ENCODE results near the gene SSC5D. TPM values are rescaled to one million over a fixed set of nuclear protein-coding genes. Genes with fewer than 3 reads are reported as not detected.

The SSC5D gene
- total and polyA plus RNA-seq, 2 experiments from 2014 or later = 0.60 to 0.89 TPM

GRCh38 chr19:55452749-55453346 lies 35.4 kb upstream of the SSC5D start:
- peak overlapping the region; percentile 25 for H3K4me3 ChIP-seq

GRCh38 chr19:55453511-55454260 lies 34.5 kb upstream of the SSC5D start:
- Histone ChIP-seq H3K9me3 (ENCODE audit: low read depth) (no peaks in the 10 kb centered on the region), H3K4me1 (ENCODE audit: low read depth) (peaks cover 11% of the 10 kb centered on the region)

More at GRCh38 chr19:55452749-55453346, 35.4 kb upstream of the SSC5D start:
- Histone ChIP-seq H3K9me3 (ENCODE audit: low read depth) (no peaks in the 10 kb centered on the region), H3K36me3 (no peaks in the 10 kb centered on the region), H3K4me1 (ENCODE audit: low read depth) (peaks cover 11% of the 10 kb centered on the region), H3K27me3 (peaks cover 45% of the 10 kb centered on the region), H3K27ac (no peak overlapping the region)
- DNase-seq (ENCODE audit: low read depth in 1 of 2, low spot score in 1 of 2) = peak; percentile 88 to 91
- TF ChIP-seq CTCF (IDR thresholded peaks at IDR 0.05; ENCODE audit: low read depth, low read length) = no peak

GRCh38 chr19:55454787-55455243 lies 33.4 kb upstream of the SSC5D start:
- Histone ChIP-seq H3K36me3 (no peaks in the 10 kb centered on the region), H3K4me3 (no peak overlapping the region), H3K4me1 (ENCODE audit: low read depth) (peaks cover 11% of the 10 kb centered on the region), H3K27ac (no peak overlapping the region), H3K9me3 (ENCODE audit: low read depth) (no peaks in the 10 kb centered on the region), H3K27me3 (peaks cover 25% of the 10 kb centered on the region)
- peak; percentile 75 for TF ChIP-seq CTCF (IDR thresholded peaks at IDR 0.05; ENCODE audit: low read depth, low read length)
- peak; percentile 46 to 54 for DNase-seq (ENCODE audit: low read depth in 1 of 2, low spot score in 1 of 2)

More at GRCh38 chr19:55453511-55454260, 34.5 kb upstream of the SSC5D start:
- Histone ChIP-seq H3K4me3 (no peak overlapping the region), H3K27me3 (peaks cover 36% of the 10 kb centered on the region), H3K36me3 (no peaks in the 10 kb centered on the region), H3K27ac (no peak overlapping the region)
- no peak for TF ChIP-seq CTCF (IDR thresholded peaks at IDR 0.05; ENCODE audit: low read depth, low read length)
- no peak for DNase-seq (ENCODE audit: low read depth in 1 of 2, low spot score in 1 of 2)

- no peak for DNase-seq (ENCODE audit: low read depth in 1 of 2, low spot score in 1 of 2)
- Histone ChIP-seq H3K9me3 (ENCODE audit: low read depth) (no peaks in the 10 kb centered on the region), H3K4me3 (no peak overlapping the region), H3K27ac (no peak overlapping the region), H3K4me1 (ENCODE audit: low read depth) (peaks cover 11% of the 10 kb centered on the region), H3K36me3 (no peaks in the 10 kb centered on the region), H3K27me3 (peaks cover 19% of the 10 kb centered on the region)
- TF ChIP-seq CTCF (IDR thresholded peaks at IDR 0.05; ENCODE audit: low read depth, low read length) = no peak
These were observed 32.5 kb upstream of the SSC5D start for GRCh38 chr19:55455576-55456235.

GRCh38 chr19:55456347-55456746 lies 31.9 kb upstream of the SSC5D start:
- TF ChIP-seq CTCF (IDR thresholded peaks at IDR 0.05; ENCODE audit: low read depth, low read length) = no peak
- no peaks in the 10 kb centered on the region for H3K36me3 ChIP-seq

More at GRCh38 chr19:55456347-55456746, 31.9 kb upstream of the SSC5D start:
- Histone ChIP-seq H3K27ac (no peak overlapping the region), H3K27me3 (peaks cover 12% of the 10 kb centered on the region), H3K4me1 (ENCODE audit: low read depth) (peaks cover 11% of the 10 kb centered on the region), H3K9me3 (ENCODE audit: low read depth) (no peaks in the 10 kb centered on the region), H3K4me3 (no peak overlapping the region)
- no peak for DNase-seq (ENCODE audit: low read depth in 1 of 2, low spot score in 1 of 2)

All from cardiac muscle cell (in vitro differentiated cells and primary cell).